Mesothelial cell of epicardium (in vitro differentiated cells): Measurements from ENCODE around the gene CLPTM1L. TPM values are rescaled to one million over a fixed set of nuclear protein-coding genes. Genes with fewer than 3 reads are reported as not detected.

Experiments used
- DNase-seq, 2 experiments: peaks; one replicate each; pipeline ENCODE4 v3.0.0; 2021; ENCODE audit warnings: low spot score in 2 of 2; ENCODE audit not compliant: unreplicated experiment in 2 of 2
- H3K27ac Mint-ChIP-seq: 2 replicates; pipeline ENCODE4 v1.8.0; 2021; ENCODE audit warnings: mixed read lengths
- H3K27me3 Mint-ChIP-seq: 2 replicates; pipeline ENCODE4 v1.8.0; 2021; ENCODE audit warnings: low read depth, mixed read lengths
- H3K36me3 Mint-ChIP-seq: 2 replicates; pipeline ENCODE4 v1.8.0; 2021; ENCODE audit warnings: mixed read lengths
- H3K4me1 Mint-ChIP-seq: 2 replicates; pipeline ENCODE4 v1.8.0; 2021; ENCODE audit warnings: mixed read lengths
- H3K4me3 Mint-ChIP-seq: 2 replicates; pipeline ENCODE4 v1.8.0; 2021; ENCODE audit warnings: mild to moderate bottlenecking, moderate library complexity, mixed read lengths
- H3K9me3 Mint-ChIP-seq: 2 replicates; pipeline ENCODE4 v1.8.0; 2021; ENCODE audit warnings: mixed read lengths
- CTCF ChIP-seq: fragments of 200-600 bp; sonication (generic); IDR thresholded peaks from one replicate; pipeline ENCODE4 v1.5.0; 2021; ENCODE audit warnings: antibody characterized with exemption; ENCODE audit not compliant: unreplicated experiment
- microRNA-seq: library from miRNA; unstranded; fragments of <30 nt; microRNA quantifications from one replicate; pipeline ENCODE4 v1.2.0, GENCODE V29; 2021; ENCODE audit warnings: inconsistent platforms, mixed read lengths
- total RNA-seq: library from RNA; stranded (reverse); gene quantifications from 3 replicates; pipeline ENCODE4 v1.2.1, GENCODE V29; 2021

Gene CLPTM1L
- total RNA-seq, 1 donor from 2014 or later, result 83.7 TPM

- Mint-ChIP-seq H3K27me3 (no peaks in the 10 kb centered on the region), H3K4me3 (no peak overlapping the region), H3K9me3 (no peaks in the 10 kb centered on the region), H3K4me1 (no peaks in the 10 kb centered on the region), H3K27ac (no peak overlapping the region), H3K36me3 (no peaks in the 10 kb centered on the region)
- no peak for TF ChIP-seq CTCF
- DNase-seq, result no peak
Observed at GRCh38 chr5:1268666-1269065, 76.2 kb downstream of the CLPTM1L start.

- TF ChIP-seq CTCF, result no peak
- Mint-ChIP-seq H3K9me3 (no peaks in the 10 kb centered on the region), H3K4me3 (no peak overlapping the region), H3K27me3 (no peaks in the 10 kb centered on the region), H3K27ac (no peak overlapping the region), H3K36me3 (no peaks in the 10 kb centered on the region), H3K4me1 (no peaks in the 10 kb centered on the region)
- DNase-seq, result no peak
Observed at GRCh38 chr5:1268056-1268455, 76.8 kb downstream of the CLPTM1L start.

Small RNA genes within 50 kb of the gene (microRNA-seq; reads per million reads assigned to microRNA genes)
- gene MIR4457, result not detected

Other genes starting within 250 kb of the CLPTM1L start
- 33.5 to 34.9 TPM (median 33.6 TPM) in 3 replicates for gene SLC12A7, start 233.0 kb downstream of the CLPTM1L start, total RNA-seq
- not detected in 3 replicates for gene SLC6A19, start 143.5 kb downstream of the CLPTM1L start, total RNA-seq
- not detected in 3 replicates for gene SLC6A18, start 119.7 kb downstream of the CLPTM1L start, total RNA-seq
- gene TERT, start 50.0 kb downstream of the CLPTM1L start, total RNA-seq, result 0.16 to 0.33 TPM (median 0.20 TPM) in 3 replicates
- 0.04 to 0.07 TPM in 2 of 3 replicates, not detected in the other for gene SLC6A3, start 100.3 kb upstream of the CLPTM1L start, total RNA-seq
- 73.9 to 76.8 TPM (median 74.8 TPM) in 3 replicates for gene LPCAT1, start 178.9 kb upstream of the CLPTM1L start, total RNA-seq